Right ventricle myocardium superior (tissue), 1 donor: ENCODE results near the gene OPCML. TPM values are rescaled to one million over a fixed set of nuclear protein-coding genes. Genes with fewer than 3 reads are reported as not detected.

Source experiments
- ATAC-seq: fragments of 200-7000 bp; cut with Tn5 transposase; one replicate; pipeline ENCODE4 v1.9.1; 2020; ENCODE audit warnings: mild to moderate bottlenecking; ENCODE audit not compliant: poor library complexity
- DNase-seq: peaks from one replicate; pipeline ENCODE4 v3.0.0-alpha.2; 2020
- intact Hi-C: fragments of 100-400 bp; cut with DNase I; formaldehyde crosslinking; loops from one replicate; pipeline ENCODE4 v1.11.2; 2022
- total RNA-seq: library from RNA; stranded (reverse); fragmentation: NEBNext Ultra II Directional; extraction: Animal tissue kit (Norgen Biotek cat#: 25700); gene quantifications from one replicate; pipeline ENCODE4 v1.2.1, GENCODE V29; 2021
- donor health status: DM: no; HTN: yes; CAD: no; lungs with severe emphysema.

OPCML gene
- total RNA-seq, 1 donor from 2014 or later: 0.59 TPM

GRCh38 chr11:132640952-132641351, 891.3 kb downstream of the OPCML start:
- DNase-seq (no peak), ATAC-seq (no peak)
- intact Hi-C loops: no loop called here

GRCh38 chr11:132639986-132640385, 892.3 kb downstream of the OPCML start:
- intact Hi-C loops: no loop called here
- no peak for ATAC-seq
- DNase-seq: no peak

GRCh38 chr11:132639403-132639802, 892.9 kb downstream of the OPCML start:
- intact Hi-C loops: no loop called here
- ATAC-seq: no peak

GRCh38 chr11:132638423-132638822, 893.9 kb downstream of the OPCML start:
- DNase-seq: no peak
- ATAC-seq: no peak
- intact Hi-C loops: no loop called here

More at GRCh38 chr11:132639403-132639802, 892.9 kb downstream of the OPCML start:
- no peak for DNase-seq

DNA sequence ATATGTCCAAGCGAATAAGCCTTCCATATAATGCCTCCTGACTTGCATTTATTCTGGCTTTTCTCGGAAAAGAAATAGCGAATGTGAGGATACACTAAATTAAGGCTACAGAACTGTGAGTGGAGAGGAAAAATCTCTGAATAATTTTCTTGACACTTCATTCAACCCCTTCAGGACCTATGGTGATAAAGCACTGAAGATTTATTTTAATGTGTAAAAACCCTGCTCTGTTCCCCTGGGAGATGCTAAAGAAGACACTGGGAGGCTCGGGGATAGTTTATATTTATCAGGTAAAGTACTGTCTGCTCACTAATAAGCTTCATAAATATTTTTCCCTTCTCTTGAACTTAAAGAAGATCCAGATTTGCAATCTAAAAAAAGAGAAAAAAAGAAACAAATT, 895.8 kb downstream of the OPCML start:
- intact Hi-C loops: no loop called here
- no peak for ATAC-seq
- no peak for DNase-seq

DNA sequence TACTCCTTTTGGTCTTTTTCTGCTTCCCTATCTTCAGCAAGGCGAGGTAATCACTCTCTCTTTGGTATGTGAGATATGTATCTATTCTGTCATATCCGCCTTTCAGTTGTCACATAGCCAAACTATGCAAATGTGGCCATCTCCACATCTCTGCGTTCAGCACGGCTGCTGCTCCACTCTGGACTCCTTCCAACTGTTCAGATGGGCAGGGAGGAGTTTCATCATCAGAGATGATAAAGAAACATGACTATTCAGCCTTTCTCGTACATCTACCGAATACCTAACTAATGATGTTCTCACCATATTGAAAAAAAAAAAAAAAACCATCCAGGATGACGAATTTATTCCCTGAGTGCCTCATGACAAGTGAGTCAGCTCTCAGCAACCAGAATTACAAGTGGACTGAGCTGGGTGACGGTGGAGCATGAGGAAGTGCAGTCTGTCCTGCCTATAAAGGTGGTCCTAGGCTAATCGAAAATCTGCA, 899.6 kb downstream of the OPCML start:
- intact Hi-C loops: no loop called here
- DNase-seq: no peak
- no peak for ATAC-seq

DNA sequence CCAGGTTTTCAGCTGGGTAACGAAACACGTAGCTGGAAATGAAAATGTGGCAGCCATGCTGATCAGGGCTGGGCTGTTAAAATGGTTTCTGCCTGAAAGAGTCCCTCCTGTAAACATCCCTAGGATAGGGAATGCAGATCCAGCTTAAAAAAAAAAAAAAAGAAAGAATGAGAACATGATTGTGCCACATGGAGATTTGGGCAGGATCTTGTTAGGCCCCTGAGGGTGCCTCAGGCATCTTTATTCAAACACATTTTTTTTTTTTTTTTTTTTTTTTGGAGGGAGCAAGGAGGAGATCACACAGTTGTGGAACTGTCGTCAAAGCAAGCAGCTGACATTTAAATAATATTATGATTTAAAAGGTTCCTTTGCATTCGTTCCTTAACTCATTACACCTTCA, 900.3 kb downstream of the OPCML start:
- intact Hi-C loops: no loop called here
- DNase-seq: no peak
- no peak for ATAC-seq

DNA sequence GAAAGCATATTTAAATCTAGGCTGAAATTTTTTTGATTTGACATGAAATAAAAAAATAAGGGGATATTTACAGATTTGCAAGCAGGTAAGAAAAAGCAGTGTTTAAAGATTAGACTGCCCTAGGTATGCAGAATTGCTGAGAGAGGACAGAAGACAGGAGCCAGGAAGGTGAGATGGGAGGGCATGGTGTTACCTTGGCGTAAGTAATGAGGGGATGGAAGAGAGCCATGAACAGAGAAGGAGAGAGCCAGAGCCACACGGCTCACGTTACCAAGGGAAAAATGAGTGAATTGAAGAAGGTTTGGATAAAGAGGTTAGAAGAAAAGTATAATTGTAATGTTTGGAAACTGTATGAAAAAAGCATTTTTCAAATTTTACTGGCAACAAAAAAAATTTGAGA, 904.3 kb downstream of the OPCML start:
- no peak for DNase-seq
- intact Hi-C loops: no loop called here

DNA sequence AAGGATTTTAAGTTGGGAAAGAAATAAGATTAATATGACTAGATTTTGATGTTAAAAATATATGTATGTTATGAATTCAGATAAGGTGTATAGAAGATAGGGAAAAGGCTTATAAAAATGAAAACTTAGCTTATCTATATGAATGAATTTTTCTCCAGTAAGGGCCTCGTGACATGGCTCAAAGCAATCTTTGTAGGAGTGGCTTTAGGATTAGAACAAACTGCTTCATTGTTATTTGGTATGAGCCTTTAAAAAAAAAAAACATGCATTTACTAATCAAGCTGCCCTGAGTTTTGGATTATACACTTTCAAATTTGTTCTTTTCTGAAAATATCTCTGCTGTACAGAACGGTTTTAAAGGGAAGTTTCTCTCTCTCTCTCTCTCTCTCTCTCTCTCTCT, 905.9 kb downstream of the OPCML start:
- intact Hi-C loops: no loop called here
- DNase-seq: no peak
- no peak for ATAC-seq

More for the DNA sequence above, 904.3 kb downstream of the OPCML start:
- no peak for ATAC-seq

DNA sequence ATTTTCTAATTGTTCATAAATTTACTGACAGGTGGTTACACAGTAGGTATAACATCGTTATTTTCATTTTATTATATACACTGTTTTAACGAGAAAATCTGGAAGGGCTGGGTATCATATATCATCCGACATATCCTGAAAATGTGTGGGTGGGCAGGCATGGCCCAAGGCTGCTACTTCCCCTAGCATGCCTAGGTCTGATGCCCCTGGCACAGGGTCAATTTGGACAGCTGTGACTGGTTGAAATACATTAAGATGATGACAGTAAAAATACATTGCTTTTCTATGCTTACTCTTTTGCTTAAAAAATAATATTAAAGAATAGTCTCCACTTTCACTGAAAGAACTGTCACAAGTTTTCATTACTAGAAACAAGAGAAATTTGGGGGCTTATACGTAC, 908.8 kb downstream of the OPCML start:
- intact Hi-C loops: no loop called here
- no peak for ATAC-seq
- DNase-seq: no peak

- ATAC-seq: no peak
- intact Hi-C loops: no loop called here
- DNase-seq: no peak
Measured at GRCh38 chr11:132621976-132622580, 910.2 kb downstream of the OPCML start.

- DNase-seq (no peak), ATAC-seq (no peak)
- intact Hi-C loops: no loop called here
Measured at GRCh38 chr11:132620423-132620822, 911.9 kb downstream of the OPCML start.

DNA sequence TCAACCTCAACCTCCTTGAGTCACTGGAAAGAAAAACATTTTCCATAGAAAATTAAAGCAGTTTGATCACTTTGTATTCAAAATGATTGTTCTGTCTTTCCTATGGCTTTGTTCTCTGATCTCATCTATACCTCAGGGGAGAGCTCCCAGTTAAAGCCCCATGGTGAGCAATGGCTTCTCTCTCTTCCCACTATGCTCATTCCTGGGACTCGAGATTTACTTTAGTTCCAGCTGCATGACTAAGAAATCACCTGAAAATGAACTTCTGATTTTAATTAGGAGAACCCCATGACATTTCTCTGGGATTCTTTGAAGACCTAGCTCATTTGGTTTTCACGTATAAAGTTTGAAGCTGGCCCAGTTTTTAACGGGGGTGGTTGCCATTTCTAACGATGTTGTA, 921.5 kb downstream of the OPCML start:
- ATAC-seq (no peak), DNase-seq (no peak)
- intact Hi-C loops: no loop called here

DNA sequence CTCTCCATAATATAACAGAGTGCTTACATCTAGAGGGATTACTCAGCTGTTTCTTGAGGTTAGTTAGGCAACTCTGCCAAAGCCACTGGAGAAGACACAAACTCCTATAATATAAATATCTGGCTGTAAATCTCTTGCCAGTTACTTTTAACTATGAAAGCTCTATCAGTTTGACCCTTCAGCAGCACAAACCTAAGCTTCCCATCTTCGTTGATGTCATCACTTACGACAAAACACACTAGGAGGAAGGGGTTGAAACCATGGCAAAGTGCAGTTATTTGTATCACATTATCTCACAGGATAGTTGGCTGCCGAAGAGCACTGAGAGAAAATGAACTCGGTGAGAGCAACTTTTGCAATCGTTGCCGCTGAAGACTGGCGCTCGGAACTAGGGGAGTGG, 922.1 kb downstream of the OPCML start:
- DNase-seq (no peak), ATAC-seq (no peak)
- intact Hi-C loops: no loop called here

DNA sequence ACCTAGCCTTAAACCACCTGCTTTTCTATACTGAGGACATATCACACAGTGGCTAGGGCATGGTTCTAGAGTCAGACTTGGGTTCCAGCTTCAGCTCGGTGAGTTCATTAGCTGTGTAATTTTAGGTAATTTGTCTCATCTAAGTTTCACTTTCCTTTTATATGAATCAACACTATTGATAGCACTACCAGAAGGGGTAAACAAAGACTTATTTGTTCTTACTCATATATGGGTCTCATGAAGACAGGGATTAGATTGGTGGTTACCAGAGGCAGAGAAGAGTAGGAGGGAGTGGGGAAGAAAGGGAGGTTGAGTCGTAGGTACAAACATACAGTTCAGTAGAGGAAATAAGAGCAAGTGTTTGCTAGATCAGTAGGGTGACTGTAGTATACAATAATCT, 924.7 kb downstream of the OPCML start:
- ATAC-seq (no peak), DNase-seq (no peak)
- intact Hi-C loops: no loop called here

DNA sequence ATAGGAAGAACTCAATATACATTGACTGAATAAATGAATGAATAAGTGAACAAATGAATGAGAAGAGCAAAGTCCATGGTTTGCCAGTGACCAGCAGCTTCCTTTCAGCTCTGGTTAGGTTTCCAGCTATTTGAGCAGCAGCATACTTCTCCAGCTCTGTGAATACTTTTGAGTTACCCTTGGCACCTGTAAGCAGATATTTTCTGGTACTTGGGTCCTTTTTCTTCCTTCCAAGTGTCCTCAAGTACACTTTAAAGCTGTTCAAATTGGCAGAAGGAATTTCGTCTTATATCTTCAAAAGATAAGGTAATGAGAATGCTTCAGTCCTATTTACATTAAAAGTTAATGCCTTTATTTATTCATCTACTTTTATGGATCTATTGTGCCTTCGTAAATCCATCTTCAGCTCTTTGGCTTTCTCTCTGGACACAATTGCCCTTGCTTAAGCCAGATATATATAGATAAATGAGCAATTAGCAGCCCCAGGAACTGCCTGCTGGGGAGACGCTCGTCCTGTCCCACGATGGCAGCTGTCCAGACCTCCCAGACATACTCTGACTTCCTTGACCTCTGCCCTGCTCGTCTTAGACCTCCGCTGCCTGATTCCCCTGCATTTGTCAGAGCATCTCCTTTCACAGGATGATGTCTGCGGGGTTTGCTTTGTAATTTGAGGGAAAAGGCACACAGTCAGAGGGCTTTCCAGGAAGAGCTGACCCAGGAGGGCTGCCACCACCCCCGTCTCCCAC, 926.3 kb downstream of the OPCML start:
- no peak for DNase-seq
- intact Hi-C loops: no loop called here
- ATAC-seq: no peak

DNA sequence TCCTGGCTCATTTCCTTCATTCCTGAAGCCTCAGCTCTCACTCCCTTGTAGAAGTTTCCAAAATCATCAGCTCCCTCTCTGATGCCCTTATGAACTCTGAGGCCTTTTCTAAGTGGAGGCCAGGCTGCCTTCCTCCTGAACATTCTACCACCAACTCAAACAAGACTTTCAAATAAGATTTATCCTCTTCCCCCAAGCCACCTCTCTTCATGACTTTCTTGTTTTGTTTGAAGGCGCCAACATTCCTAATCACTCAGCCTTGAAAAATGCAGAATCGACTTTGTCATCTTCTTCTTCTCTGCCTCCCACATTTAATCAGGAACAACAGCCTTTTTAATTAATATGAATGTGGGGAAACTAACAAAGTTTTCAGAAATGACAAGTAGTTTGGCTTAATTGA, 927.9 kb downstream of the OPCML start:
- intact Hi-C loops: no loop called here
- ATAC-seq (no peak), DNase-seq (no peak)

DNA sequence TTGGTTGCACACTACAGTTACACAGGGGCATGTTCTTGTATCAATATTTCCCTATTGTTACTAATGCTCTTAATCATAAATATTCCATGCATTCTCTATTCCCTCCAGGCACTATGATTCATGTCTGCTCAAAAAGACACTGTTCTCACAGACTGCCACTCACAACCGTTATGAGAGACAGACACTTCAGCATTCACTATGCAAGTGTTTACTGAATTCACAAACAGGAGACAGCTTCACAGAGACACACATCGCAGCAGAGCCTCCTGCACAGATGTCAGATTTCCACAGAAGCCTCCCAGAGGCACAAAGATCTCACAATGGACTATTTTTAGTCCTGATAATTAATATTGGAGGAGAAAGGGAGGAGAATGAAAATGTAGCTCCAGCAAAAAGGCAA, 930.4 kb downstream of the OPCML start:
- intact Hi-C loops: no loop called here
- no peak for DNase-seq
- ATAC-seq: no peak

GRCh38 chr11:132595711-132596134, 936.6 kb downstream of the OPCML start:
- no peak for ATAC-seq
- intact Hi-C loops: no loop called here
- no peak for DNase-seq

DNA sequence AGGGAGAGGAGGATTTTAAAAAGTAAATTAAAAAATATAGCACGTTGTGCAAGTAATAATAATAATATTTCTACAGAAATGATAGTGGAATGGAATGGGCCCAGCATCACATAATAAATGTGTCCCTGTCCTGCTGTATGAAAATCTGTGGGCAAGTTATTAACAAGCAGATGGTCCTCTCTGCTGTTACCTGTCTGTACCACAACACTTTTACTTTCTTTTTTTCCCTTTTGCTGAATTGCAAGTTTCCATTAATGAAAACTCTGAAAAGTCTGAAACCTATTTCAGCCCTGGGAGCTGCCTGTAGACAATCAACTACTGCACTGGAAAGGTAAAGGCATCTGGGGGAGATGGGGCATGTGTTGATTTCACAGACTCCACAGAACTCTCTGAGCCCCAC, 937.1 kb downstream of the OPCML start:
- ATAC-seq: no peak
- DNase-seq: no peak
- intact Hi-C loops: no loop called here
